NCI-H446 (cell line): ENCODE results near the gene UNC45A.
"Not testable (repeated sequence)": the region's sequence is repeated elsewhere in the genome, so short reads cannot be mapped to it uniquely, and the experiment has no call there.

Experiments
- DNase-seq, 2 experiments: peaks; one replicate each; lab custom pipeline; 2025; lab: John Stamatoyannopoulos, UW

UNC45A gene

DNA sequence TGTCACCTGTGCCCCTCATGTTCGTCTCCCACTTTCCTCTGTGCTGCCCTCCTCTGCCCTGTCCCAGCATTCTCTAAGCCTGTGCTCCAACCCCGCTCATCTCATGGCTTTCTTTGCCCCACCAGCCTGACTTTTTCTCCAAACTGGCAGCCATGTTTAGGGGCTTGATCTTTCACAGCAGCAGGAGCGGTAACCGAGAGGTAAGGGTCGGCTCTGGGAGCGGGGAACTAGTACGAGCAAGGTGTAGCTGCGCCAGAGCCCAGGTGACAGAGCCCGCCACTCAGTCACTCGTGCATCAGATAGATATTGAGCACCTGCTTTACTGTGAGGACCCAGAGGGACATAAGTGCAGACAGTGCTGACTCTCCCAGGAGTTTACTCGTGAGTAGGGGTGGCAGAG is 18.6 kb upstream of the UNC45A start:
- no peak for DNase-seq

DNA sequence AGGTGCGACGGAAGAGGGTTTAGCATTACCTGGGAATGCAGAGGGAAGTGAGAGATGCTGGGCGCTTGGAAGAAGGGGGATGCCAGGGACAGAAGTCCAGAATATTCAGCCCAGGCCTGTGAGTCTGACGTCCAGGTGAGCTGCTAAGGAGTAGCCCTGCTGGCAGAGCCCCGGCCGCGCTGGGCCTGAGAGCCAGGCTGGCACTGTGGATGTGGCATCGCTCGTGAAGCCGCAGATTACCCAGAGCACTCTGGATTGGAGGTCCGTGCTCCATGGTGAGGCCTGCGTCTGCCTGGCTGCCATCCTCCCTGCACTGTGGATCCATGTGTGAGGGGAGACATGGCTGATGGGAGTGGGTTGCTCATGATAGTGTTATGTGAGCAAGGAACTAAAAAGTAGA is 17.5 kb upstream of the UNC45A start:
- DNase-seq: no peak

GRCh38 chr15:90918034-90918788 is 16.9 kb upstream of the UNC45A start:
- no peak for DNase-seq

- no peak for DNase-seq
These were observed 16.2 kb upstream of the UNC45A start for GRCh38 chr15:90918835-90919234.

- no peak for DNase-seq
These were observed 13.2 kb upstream of the UNC45A start for GRCh38 chr15:90921887-90922286.

DNA sequence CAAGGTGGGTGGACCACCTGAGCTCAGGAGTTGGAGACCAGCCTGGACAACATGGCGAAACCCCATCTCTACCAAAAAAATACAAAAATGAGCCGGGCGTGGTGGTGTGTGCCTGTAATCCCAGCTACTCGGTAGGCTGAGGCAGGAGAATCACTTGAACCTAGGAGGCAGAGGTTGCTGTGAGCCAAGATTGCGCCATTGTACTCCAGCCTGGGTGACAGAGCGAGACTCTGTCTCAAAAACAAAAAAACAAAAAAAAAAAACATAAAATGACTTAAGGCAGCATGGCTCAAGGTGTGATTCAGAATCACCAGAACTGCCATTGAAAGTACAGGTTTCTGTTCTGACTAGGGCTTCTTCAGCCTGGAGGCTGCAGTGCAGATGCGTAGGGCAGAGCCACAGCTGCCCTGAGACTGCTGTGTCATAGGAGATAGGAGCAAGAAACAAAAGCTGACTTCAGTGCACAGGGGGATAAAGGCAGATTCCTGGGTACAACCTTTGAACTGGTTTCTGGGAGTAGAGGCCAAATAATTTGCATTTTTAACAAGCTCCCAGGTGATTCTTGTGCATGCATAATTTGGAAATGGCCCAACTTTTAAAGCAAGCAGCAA is 12.3 kb upstream of the UNC45A start:
- DNase-seq: not testable (repeated sequence)

- no peak for DNase-seq
These were observed 10.7 kb upstream of the UNC45A start for GRCh38 chr15:90924375-90924774.

GRCh38 chr15:90926766-90927165 is 8.3 kb upstream of the UNC45A start:
- DNase-seq: not testable (repeated sequence)

DNA sequence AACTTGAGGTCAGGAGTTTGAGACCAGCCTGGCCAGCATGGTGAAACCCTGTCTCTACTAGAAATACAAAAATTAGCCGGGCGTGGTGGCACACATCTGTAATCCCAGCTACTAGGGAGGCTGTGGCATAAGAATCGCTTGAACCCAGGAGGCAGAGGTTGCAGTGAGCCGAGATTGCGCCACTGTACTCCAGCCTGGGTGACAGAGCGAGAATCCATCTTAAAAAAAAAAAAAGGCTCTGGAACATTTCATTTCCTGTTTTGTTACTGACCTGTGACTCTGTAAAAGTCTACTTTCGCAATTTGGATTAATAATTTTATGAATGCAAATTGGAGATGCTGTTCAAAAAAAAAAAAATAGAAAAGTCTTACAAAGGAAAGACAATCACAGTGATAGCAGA is 7.0 kb upstream of the UNC45A start:
- DNase-seq: not testable (repeated sequence)

DNA sequence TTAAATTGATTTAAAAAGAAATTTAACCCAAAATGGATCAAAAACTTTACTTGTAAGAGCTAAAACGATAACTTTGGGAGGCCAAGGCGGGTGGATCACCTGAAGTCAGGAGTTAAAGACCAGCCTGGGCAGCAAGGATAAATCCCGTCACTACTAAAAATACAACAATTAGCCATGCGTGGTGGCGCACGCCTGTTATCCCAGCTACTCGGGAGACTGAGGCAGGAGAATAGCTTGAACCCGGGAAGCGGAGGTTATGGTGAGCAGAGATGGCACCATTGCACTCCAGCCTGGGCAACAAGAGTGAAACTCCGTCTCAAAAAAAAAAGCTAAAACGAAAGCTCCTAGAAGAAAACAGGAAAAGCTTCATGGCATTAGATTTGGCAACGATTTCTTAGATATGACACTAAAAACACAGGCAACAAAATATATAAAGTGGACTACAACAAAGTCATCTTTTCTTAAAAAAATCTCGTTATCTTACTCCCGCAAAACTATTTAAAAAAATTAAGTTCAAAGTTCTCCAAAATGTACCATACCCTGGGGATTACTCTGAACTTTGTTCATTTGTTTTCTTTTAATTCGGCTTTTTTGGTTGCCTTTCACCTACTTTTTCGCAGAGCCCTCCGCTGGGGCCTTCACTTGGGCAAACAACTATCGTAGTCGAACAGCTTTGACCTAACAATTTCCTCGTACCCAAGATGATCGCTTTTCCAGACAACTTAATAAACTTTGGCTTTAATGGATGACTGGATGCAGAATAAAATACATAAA is 5.7 kb upstream of the UNC45A start:
- DNase-seq: no peak

DNA sequence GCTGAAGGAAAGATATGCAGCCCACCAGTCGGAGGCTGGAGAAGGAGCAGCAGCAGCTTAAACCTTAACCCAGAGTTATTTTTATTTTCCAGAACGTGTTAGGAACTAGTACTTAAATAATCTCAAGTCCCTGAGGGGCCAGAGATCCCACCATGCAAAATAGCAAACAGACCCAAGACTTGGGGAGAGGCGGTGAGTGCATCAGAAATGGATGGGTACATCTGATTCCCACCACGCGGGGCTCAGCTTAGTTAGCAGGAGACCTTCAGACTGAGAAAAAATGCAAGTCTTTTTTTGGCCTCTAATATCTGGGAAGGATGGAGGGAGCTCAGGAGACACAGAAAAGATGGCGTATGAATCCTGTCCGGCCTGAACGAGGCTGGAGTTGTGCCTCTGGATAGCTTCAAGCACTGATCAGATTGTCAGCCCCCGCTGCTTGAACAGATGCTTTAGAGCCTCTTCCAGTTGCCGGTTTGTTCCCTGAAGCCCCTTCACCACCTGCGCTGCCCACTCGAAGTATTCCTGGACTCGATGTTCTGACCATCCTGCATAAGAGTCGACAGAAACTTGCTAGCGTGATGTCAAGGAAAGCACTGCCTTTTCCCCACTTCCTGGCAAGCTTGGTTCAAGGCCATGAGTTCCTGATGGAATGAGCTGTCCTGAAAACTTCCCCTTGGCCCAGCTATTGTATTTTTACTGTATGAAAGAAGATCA is 4.1 kb upstream of the UNC45A start:
- no peak for DNase-seq

DNA sequence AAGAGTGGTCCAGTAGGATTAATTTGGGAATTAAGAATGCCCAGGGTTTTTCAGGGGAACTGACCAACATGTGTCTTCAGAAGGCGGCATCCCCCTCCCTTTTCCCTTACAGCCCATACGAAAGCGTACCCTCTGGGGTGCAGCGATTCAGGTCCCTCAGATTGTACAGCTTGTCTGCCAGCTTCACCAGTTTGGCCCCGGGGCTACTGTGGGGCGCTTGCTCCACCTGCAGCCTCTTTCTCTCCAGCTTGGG is 3.6 kb upstream of the UNC45A start:
- no peak for DNase-seq

DNA sequence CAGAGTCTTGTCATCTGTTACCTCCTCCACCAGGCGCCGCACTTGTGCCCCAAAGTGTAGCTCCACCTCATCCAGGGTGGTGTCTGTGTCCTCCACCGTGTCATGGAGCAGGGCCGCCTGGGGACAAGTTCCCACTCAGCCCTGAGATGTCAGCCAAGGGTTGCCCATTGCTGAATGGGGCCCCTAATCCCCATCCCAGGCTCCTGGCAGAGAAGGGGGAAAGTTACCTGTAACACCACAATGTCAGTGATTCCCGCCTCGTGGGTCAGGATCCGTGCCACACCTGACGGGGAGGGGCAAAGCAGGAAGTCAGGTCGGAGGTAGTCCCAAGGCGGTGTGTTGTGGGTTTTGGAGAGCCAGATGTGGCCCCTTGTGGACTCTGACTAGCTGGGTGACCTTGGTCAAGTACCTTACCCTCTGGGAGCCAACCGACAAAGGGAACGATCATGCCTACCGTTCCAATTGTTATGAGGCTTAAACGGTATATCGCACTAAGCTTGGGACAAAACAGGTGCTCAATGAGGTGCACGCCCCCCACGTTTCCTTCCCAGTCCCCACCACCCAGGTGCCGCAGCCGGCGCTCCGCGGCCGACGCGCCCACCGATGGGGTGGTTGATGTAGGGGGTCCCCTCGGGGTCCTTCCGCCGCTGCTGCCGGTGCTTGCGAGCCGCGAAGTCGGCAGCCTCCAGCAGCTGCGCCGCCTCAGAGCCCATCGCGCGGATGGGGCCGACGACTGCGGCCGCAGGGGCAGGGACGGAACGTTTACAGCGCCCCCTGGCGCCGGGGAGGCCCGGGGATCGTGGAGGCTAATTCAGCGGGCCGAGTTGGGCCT is 3.0 kb upstream of the UNC45A start, which contains the start of gene HDDC3:
HDDC3 (minus strand) TSS at position 722 of the 832 bp plus-strand sequence; CDS start at position 713, 9 bp downstream.
- peak; percentile 37 to 82 for DNase-seq

GRCh38 chr15:90932660-90932991 is 2.5 kb upstream of the UNC45A start:
- no peak for DNase-seq

GRCh38 chr15:90933301-90933700 is 1.8 kb upstream of the UNC45A start:
- no peak for DNase-seq

- DNase-seq: peak; percentile 38 to 81
These were observed 683 bp upstream of the UNC45A start for GRCh38 chr15:90934256-90934948.

- no peak for DNase-seq
These were observed 1.7 kb downstream of the UNC45A start for GRCh38 chr15:90936823-90937222.

DNA sequence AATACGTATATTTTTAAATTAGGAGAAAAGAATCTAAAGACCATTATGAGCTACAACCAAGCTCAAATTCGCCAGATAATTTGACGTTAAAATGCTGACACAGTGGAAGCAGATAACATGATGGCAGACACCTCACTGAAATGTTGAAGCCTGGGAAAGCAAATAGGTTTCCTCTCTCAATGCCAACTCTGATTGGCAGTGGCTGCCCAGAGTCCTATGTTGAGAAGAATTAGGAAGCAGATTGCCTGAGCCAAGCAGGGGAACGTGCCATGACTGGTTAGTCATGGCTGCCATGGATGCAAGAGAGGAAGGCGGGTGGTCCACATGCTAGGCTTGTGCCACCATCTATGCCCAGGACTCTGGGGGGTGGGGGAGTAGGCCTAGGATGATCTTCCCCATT is 3.2 kb downstream of the UNC45A start:
- no peak for DNase-seq

GRCh38 chr15:90939756-90940155 is 4.7 kb downstream of the UNC45A start:
- DNase-seq: no peak

DNA sequence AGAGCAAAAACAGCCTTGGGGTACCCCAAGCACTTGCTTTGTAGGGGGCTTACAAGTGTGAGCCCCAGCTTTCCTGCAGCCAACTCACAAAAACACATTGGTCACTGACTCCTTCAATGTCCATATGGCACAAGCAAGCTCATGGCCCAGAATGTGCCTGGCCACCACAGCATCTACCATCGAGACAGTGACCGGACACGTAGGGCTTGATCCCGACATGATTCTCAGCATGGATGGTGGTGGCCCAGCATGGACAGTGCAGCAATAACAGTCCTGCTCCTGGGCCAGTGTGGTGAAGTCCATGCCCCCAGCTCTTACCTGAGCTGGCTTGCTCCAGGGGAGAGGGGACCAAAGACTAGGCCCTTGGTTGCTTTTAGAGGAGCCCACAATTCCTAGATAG is 6.0 kb downstream of the UNC45A start:
- no peak for DNase-seq
